ENCODE measurements around the gene GPC6. TPM values are rescaled to one million over a fixed set of nuclear protein-coding genes. Genes with fewer than 3 reads are reported as not detected.

GPC6 gene
- polyA plus RNA-seq, 1 of the 3 experiments (the other 2 are of a cell fraction), result 6.7 TPM

- peaks cover 0 to 2% of the 10 kb centered on the region in 2 experiments; a peak in 1 of 4 replicates for H3K4me1 ChIP-seq (ENCODE audit: control insufficient read depth in 1 of 2, insufficient read depth in 2 of 2, low read depth in 1 of 2, low read length in 1 of 2)
- no peaks in the 10 kb centered on the region for H3F3A ChIP-seq (replicated peaks; ENCODE audit: insufficient read depth)
- H4K20me1 ChIP-seq (ENCODE audit: insufficient read depth), result no peaks in the 10 kb centered on the region
- H3K27ac ChIP-seq (ENCODE audit: low read depth in 2 of 2, low read length in 1 of 2), result no peak overlapping the region; a peak in 1 of 4 replicates
- no peak overlapping the region for H3K4me3 ChIP-seq (ENCODE audit: low read depth in 2 of 2, low read length in 1 of 2)
- no peak overlapping the region for H3K9ac ChIP-seq
- H3K4me2 ChIP-seq, result no peak overlapping the region
- ChIA-PET POLR2A (no interaction called here), CTCF (interaction anchor here (0.8 to 1.7 kb wide), 2 partner anchors 10 to 38 kb away, joined by 3 to 6 read pairs; no protein-coding TSS in a partner anchor)
- no peak for DNase-seq
- H3K79me2 ChIP-seq (ENCODE audit: insufficient read depth), result no peaks in the 10 kb centered on the region
- no peaks in the 10 kb centered on the region for H3K9me3 ChIP-seq
- WGBS (ENCODE audit: low lambda C conversion rate), result 87% methylated on average over 1 of the region's 1 CpG
- H3K36me3 ChIP-seq (replicated peaks in 1 of 2; ENCODE audit: control insufficient read depth in 1 of 2, insufficient read depth in 2 of 2, low read length in 1 of 2), result no peaks in the 10 kb centered on the region
- no peak for TF ChIP-seq RFX5 (IDR thresholded peaks at IDR 0.05; ENCODE audit: low read length)
- TF ChIP-seq IRF3 (IDR thresholded peaks at IDR 0.05; ENCODE audit: low read depth, low read length), result no peak
- TF ChIP-seq USF1 (IDR thresholded peaks at IDR 0.05; ENCODE audit: borderline replicate concordance, low read depth), result peak; percentile 54; the same call in 1 of the 2 replicates
- no peak for TF ChIP-seq TAF1 (IDR thresholded peaks at IDR 0.05; ENCODE audit: borderline replicate concordance, low read depth, low read length)
- no peak overlapping the region for H2AFZ ChIP-seq (ENCODE audit: low read depth)
- H3K9me2 ChIP-seq, result no peaks in the 10 kb centered on the region
- no peaks in the 10 kb centered on the region for H3K27me3 ChIP-seq (ENCODE audit: insufficient read depth)
Measured at GRCh38 chr13:93535251-93535650, 308.6 kb downstream of the GPC6 start.

GRCh38 chr13:93539914-93540313 is 313.3 kb downstream of the GPC6 start:
- ChIA-PET CTCF (no interaction called here), POLR2A (no interaction called here)
- no peak overlapping the region for H3K9ac ChIP-seq
- TF ChIP-seq GATA2 (CRISPR knock-in tag; IDR thresholded peaks at IDR 0.05) (no peak), NRF1 (IDR thresholded peaks at IDR 0.05; ENCODE audit: low read depth, low read length) (no peak), PBX3 (IDR thresholded peaks at IDR 0.05) (no peak), USF2 (IDR thresholded peaks at IDR 0.05; ENCODE audit: borderline replicate concordance, low read depth, low read length) (no peak), RXRA (IDR thresholded peaks at IDR 0.05; ENCODE audit: borderline replicate concordance, low read depth) (no peak), TEAD4 (IDR thresholded peaks at IDR 0.05; ENCODE audit: borderline replicate concordance, insufficient read depth) (no peak), MEF2A (IDR thresholded peaks at IDR 0.05; ENCODE audit: borderline replicate concordance, low read depth) (no peak), NFIC (IDR thresholded peaks at IDR 0.05; ENCODE audit: borderline replicate concordance) (no peak), USF1 (IDR thresholded peaks at IDR 0.05; ENCODE audit: borderline replicate concordance, low read depth) (no peak), FOSL2 (IDR thresholded peaks at IDR 0.05; ENCODE audit: borderline replicate concordance, low read depth) (no peak), MAX (IDR thresholded peaks at IDR 0.05; ENCODE audit: low read depth) (no peak), SIN3A (IDR thresholded peaks at IDR 0.05; ENCODE audit: borderline replicate concordance, low read depth, low read length) (no peak), REST (IDR thresholded peaks at IDR 0.05; ENCODE audit: low read depth, low read length) (no peak), RFX5 (IDR thresholded peaks at IDR 0.05; ENCODE audit: low read length) (no peak), EP300 (IDR thresholded peaks at IDR 0.05; ENCODE audit: borderline replicate concordance in 1 of 2, low read depth in 1 of 2, low read length in 1 of 2) (no peak), FOXJ3 (CRISPR knock-in tag; IDR thresholded peaks at IDR 0.05) (no peak), RAD21 (IDR thresholded peaks at IDR 0.05; ENCODE audit: low read length) (no peak)

More at GRCh38 chr13:93539914-93540313, 313.3 kb downstream of the GPC6 start:
- no peak for DNase-seq
- Histone ChIP-seq H3K27me3 (ENCODE audit: insufficient read depth) (no peaks in the 10 kb centered on the region), H2AFZ (ENCODE audit: low read depth) (no peak overlapping the region), H3K79me2 (ENCODE audit: insufficient read depth) (no peaks in the 10 kb centered on the region), H3K4me1 (ENCODE audit: control insufficient read depth in 1 of 2, insufficient read depth in 2 of 2, low read depth in 1 of 2, low read length in 1 of 2) (no peaks in the 10 kb centered on the region), H3F3A (replicated peaks; ENCODE audit: insufficient read depth) (no peaks in the 10 kb centered on the region), H3K4me3 (ENCODE audit: low read depth in 2 of 2, low read length in 1 of 2) (no peak overlapping the region), H3K9me2 (no peaks in the 10 kb centered on the region), H4K20me1 (ENCODE audit: insufficient read depth) (no peaks in the 10 kb centered on the region), H3K36me3 (replicated peaks in 1 of 2; ENCODE audit: control insufficient read depth in 1 of 2, insufficient read depth in 2 of 2, low read length in 1 of 2) (no peaks in the 10 kb centered on the region), H3K4me2 (no peak overlapping the region), H3K27ac (ENCODE audit: low read depth in 2 of 2, low read length in 1 of 2) (no peak overlapping the region), H3K9me3 (no peaks in the 10 kb centered on the region)
- WGBS (ENCODE audit: low lambda C conversion rate), result 88% methylated on average over 6 of the region's 6 CpGs
